Uterus (tissue), 2 donors: ENCODE measurements around the gene CYP26C1.

Experiments
- CTCF ChIP-seq, 4 experiments: fragments of 200-600 bp in 2 of 4; fragments of 450-650 bp in 2 of 4; sonication (generic) in 2 of 4; IDR thresholded peaks; one replicate each; pipeline ENCODE4 v1.5.1; 2016 to 2019; ENCODE audit warnings: antibody characterized with exemption in 4 of 4, mild to moderate bottlenecking in 2 of 4, moderate library complexity in 1 of 4
- POLR2A ChIP-seq, 2 donors: fragments of 450-650 bp; IDR thresholded peaks; one replicate each; pipeline ENCODE4 v1.6.1; 2016; ENCODE audit warnings: antibody characterized with exemption in 2 of 2, mild to moderate bottlenecking in 1 of 2, moderate library complexity in 1 of 2

GRCh38 chr10:93081834-93082233, 21.2 kb downstream of the CYP26C1 start:
- TF ChIP-seq CTCF (IDR thresholded peaks at IDR 0.05) (no peak), POLR2A (IDR thresholded peaks at IDR 0.05) (no peak)
